ENCODE measurements around the gene TAF4. TPM values are rescaled to one million over a fixed set of nuclear protein-coding genes. Genes with fewer than 3 reads are reported as not detected.

TAF4 gene
- total RNA-seq, 1 experiment from 2014 or later: 20.1 TPM

DNA sequence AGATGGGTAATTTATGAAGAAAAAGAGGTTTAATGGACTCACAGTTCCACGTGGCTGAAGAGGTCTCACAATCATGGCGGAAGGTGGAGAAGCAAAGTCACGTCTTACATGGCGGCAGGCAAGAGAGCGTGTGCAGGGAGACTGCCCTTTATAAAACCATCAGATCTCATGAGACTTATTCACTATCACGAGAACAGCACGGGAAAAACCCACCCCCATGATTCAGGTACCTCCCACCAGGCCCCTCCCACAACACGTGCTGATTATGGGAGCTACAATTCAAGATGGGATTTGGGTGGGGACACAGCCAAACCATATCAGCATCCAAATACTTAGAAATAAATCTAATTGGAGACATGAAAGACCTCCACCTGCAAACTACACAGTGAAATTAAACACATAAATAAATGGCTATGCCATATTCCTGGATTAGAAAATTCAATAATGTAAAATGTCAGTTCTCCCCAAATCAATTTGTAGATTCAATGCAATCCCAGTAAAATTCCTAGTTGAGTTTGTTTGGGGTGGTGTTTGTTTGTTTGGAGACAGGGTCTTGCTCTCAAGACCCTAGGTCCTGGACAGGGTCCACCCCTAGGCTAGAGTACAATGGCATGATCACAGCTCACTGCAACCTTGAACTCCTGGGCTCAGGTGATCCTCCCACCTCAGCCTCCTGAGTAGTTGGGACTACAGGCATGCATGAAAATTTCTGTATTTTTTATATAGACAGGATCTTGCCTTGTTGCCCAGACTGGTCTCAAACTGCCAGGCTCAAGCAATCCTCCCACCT is 101.6 kb downstream of the TAF4 start:
- no peak for DNase-seq
- no peaks in the 10 kb centered on the region for H3K9me3 ChIP-seq (replicated peaks)
- H3K27me3 ChIP-seq: no peaks in the 10 kb centered on the region
- no peak overlapping the region for H3K27ac ChIP-seq
- H3K4me3 ChIP-seq: no peak overlapping the region
- H3K36me3 ChIP-seq: no peaks in the 10 kb centered on the region
- H3K4me1 ChIP-seq: no peaks in the 10 kb centered on the region

DNA sequence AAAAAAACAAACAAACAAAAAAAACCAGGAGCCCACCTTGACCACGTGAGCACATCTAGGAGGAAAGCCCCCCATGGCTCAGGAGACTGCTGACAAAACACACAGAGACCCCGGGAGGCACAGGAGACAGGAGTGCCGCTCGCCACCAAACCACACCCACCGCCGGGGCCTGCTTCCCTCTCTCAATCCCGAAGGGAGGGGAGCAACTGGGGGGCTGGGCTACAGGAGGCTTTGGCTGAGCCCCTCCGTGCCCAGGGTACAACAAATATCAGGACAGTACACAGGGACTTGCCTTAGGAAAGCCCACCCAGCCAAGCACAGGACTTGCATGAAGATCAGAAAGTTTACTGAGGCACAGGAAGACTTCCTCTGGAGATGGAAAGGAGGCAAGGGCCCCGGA is 102.5 kb downstream of the TAF4 start:
- H3K4me1 ChIP-seq: no peaks in the 10 kb centered on the region
- no peak overlapping the region for H3K4me3 ChIP-seq
- H3K36me3 ChIP-seq: no peaks in the 10 kb centered on the region
- no peak for DNase-seq
- H3K27ac ChIP-seq: no peak overlapping the region
- no peaks in the 10 kb centered on the region for H3K9me3 ChIP-seq (replicated peaks)
- no peaks in the 10 kb centered on the region for H3K27me3 ChIP-seq

GRCh38 chr20:61960836-61961235 is 104.8 kb downstream of the TAF4 start:
- H3K4me3 ChIP-seq: no peak overlapping the region
- no peak for DNase-seq
- no peaks in the 10 kb centered on the region for H3K4me1 ChIP-seq
- no peaks in the 10 kb centered on the region for H3K36me3 ChIP-seq
- no peaks in the 10 kb centered on the region for H3K27me3 ChIP-seq
- no peak overlapping the region for H3K27ac ChIP-seq
- no peaks in the 10 kb centered on the region for H3K9me3 ChIP-seq (replicated peaks)

- DNase-seq: peak in 1 of 2 experiments; percentile 54
- H3K36me3 ChIP-seq: no peaks in the 10 kb centered on the region
- no peak overlapping the region for H3K4me3 ChIP-seq
- H3K4me1 ChIP-seq: no peaks in the 10 kb centered on the region
- H3K27me3 ChIP-seq: no peaks in the 10 kb centered on the region
- H3K27ac ChIP-seq: no peak overlapping the region
- H3K9me3 ChIP-seq (replicated peaks): no peaks in the 10 kb centered on the region
Observed at GRCh38 chr20:61958773-61959700, 106.6 kb downstream of the TAF4 start.

DNA sequence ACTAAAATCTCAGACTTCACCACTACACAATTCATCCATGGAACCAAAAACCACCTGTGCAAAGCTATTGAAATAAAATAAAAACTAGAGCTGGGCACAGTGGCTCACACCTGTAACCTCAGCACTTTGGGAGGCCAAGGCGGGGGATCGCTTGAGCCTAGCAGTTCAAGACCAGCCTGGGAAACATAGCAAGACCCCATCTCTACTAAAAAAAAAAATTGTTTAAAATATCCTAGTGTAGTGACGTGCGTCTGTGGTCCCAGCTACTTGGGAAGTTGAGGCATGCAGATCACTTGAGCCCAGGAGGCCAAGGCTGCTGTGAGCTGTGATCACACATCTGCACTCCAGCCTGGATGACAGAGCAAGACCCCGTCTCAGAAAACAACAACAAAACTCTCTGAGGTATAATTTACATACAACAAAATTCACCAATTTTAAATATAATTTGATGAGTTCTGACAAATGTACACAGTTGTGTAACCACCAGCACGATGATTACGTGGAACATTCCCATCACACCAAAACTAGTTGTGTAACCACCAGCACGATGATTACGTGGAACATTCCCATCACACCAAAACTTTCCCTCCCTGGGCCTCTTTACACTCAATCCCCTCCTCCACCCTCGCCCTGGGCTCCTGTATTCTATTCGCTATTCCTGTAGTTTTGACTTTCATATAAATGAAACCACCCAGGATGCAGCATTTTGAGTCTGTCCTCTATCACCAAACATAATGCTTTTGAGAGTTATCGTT is 107.5 kb downstream of the TAF4 start:
- Histone ChIP-seq H3K27me3 (no peaks in the 10 kb centered on the region), H3K4me3 (no peak overlapping the region), H3K36me3 (no peaks in the 10 kb centered on the region), H3K9me3 (replicated peaks) (no peaks in the 10 kb centered on the region), H3K4me1 (no peaks in the 10 kb centered on the region), H3K27ac (no peak overlapping the region)
- DNase-seq: no peak

DNA sequence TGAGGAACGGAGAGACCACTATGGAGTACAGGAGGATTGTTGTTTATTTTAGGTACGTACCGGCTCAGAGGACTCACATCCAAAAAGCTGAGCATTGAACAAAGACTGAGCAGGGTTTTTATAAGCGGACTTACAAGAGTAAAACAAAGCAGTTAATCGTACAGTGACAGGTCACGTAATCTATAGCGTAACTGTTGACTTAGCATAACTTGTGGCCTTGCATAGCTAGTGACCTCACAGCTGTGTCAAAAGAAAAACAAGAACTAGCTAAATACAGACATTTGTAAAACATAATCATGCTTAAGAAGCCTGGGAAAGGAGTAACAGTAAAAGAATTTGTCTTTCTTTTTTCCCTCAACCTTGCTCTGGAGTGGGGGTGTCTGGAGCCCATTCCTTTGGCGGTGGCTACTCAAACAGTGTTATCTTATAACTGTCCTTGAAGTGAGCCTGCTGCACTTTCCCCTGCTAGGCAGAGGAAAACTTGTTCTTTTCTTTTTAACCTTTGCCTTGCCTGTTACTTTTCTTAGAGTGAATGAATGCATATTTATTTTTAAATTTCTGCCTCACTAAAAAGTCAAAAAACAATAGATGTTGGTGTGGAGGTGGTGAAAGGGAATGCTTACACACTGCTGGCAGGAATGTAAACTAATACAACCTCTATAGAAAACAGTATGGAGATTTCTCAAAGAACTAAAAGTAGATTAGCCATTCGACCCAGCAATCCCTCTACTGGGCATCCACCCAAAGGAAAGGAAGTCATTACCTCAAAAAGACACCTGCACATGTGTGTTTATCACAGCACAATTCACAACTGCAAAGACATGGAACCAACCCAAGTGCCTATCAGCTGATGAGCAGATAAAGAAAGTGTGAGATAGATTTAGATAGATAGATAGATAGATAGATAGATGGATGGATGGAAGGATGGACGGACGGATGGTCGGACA is 109.0 kb downstream of the TAF4 start:
- no peaks in the 10 kb centered on the region for H3K36me3 ChIP-seq
- no peaks in the 10 kb centered on the region for H3K27me3 ChIP-seq
- no peak overlapping the region for H3K4me3 ChIP-seq
- no peaks in the 10 kb centered on the region for H3K9me3 ChIP-seq (replicated peaks)
- H3K4me1 ChIP-seq: no peaks in the 10 kb centered on the region
- no peak for DNase-seq
- H3K27ac ChIP-seq: no peak overlapping the region

DNA sequence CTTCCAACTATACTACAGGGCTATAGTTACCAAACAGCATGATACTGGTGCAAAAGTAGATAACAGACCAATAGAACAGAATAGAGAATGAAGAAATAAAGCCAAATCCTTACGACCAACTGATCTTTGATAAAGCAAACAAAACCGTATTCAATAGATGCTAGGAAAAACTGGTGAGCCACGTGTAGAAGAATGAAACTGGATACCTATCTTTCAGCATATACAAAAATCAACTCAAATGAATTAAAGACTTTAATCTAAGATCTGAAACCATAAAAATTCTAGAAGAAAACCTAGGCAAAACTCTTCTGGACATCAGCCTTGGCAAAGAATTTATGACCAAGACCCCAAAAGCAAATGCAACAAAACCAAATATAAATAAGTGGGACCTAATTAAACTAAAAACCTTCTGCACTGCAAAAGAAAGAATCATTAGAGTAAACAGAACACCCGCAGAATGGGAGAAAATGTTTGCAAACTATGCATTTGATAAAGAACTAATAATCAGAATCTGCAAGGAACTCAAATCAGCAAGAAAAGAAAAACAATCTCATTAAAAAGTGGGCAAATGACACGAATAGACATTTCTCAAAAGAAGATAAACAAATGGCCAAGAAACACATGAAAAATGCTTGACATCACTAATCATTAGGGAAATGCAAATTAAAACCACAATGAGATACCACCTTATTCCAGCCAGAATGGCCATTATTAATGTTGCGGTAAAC is 109.8 kb downstream of the TAF4 start:
- Histone ChIP-seq H3K4me3 (no peak overlapping the region), H3K9me3 (replicated peaks) (no peaks in the 10 kb centered on the region), H3K27ac (no peak overlapping the region), H3K4me1 (no peaks in the 10 kb centered on the region), H3K27me3 (no peaks in the 10 kb centered on the region), H3K36me3 (no peaks in the 10 kb centered on the region)
- DNase-seq: no peak

DNA sequence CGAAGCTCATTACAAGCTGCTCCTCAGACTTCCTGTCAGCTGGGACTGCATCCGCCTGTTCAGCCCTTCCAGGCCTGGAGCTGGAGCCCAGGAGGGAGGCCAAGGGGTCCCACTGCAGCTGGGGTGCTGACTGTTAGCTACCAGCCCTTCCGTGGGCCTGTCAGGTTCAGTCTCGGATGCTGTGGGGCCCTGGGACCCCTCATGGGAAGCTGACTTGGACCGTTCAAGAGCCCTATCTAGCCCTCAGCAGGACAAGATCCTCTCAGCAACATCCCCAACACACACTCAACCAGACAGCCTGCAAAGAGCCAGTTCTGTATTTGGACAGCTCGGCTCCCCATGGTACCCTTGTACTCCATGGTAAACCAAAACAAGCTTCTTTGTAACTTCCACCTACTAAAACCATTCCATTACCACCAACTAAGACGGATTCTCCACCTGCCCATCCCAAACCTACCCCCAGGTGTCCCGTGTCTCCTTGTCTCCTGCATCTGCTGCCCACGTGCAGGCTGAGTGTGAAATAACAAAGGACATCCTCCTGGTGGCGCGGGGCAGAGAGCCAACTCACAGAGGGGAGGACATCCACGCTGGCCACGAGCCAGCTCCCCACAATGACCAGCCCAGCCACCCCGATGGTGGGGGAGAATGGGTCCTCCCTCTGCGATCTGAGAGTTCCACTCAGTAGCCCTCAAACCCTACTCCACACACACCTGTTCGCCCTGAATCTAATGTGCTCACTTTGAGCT is 111.2 kb downstream of the TAF4 start:
- no peaks in the 10 kb centered on the region for H3K4me1 ChIP-seq
- no peaks in the 10 kb centered on the region for H3K27me3 ChIP-seq
- no peaks in the 10 kb centered on the region for H3K36me3 ChIP-seq
- H3K4me3 ChIP-seq: no peak overlapping the region
- DNase-seq: no peak
- no peak overlapping the region for H3K27ac ChIP-seq
- H3K9me3 ChIP-seq (replicated peaks): no peaks in the 10 kb centered on the region

GRCh38 chr20:61953037-61954021 is 112.4 kb downstream of the TAF4 start:
- Histone ChIP-seq H3K4me1 (no peaks in the 10 kb centered on the region), H3K27me3 (no peaks in the 10 kb centered on the region), H3K36me3 (no peaks in the 10 kb centered on the region), H3K4me3 (no peak overlapping the region), H3K9me3 (replicated peaks) (no peaks in the 10 kb centered on the region), H3K27ac (no peak overlapping the region)
- no peak for DNase-seq

DNA sequence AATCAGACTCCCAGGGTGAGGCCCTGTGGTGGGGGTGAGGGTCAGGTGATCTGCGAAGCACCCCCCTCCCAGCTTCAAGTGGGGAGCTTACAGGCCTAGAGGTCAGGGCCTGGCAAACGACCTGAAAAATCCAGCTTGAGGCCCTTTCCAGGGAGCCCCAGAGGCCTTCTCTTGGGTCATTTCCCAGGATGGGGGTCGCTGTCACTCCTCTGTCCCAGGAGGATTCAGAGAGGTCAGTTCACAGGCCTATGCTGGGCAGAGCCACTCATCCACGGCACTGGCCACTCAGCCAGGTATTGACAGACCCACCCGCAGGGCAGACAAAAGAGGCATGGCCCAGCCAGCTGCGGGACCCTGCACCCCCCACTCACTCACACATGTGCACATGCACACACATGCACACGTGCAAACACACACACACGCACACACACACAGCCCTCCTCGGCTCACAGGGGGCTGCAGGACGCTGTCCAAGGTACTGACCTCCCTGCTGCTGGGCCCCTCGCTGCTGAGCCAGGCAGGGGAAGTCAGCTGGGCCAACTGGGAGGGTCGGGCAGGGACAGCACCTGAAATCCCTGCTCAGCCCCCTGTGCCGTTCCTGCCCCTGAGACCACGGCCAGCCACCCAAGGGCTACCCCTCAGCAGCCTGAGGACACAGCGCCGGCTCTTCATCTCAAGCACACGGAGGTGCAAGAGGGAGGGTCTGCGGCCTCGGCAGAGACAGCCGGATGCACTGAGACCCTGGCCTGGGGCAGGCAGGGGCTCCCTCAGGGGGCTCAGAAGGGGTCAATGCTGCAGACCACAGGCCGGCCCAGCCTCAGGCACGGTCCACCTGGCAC is 113.8 kb downstream of the TAF4 start:
- Histone ChIP-seq H3K9me3 (replicated peaks) (no peaks in the 10 kb centered on the region), H3K4me3 (no peak overlapping the region), H3K27ac (no peak overlapping the region), H3K36me3 (no peaks in the 10 kb centered on the region), H3K4me1 (no peaks in the 10 kb centered on the region), H3K27me3 (no peaks in the 10 kb centered on the region)
- DNase-seq: peak; percentile 76 to 80

GRCh38 chr20:61950641-61951071 is 115.0 kb downstream of the TAF4 start:
- H3K27me3 ChIP-seq: no peaks in the 10 kb centered on the region
- no peak for DNase-seq

More at GRCh38 chr20:61950641-61951071, 115.0 kb downstream of the TAF4 start:
- no peaks in the 10 kb centered on the region for H3K36me3 ChIP-seq
- no peaks in the 10 kb centered on the region for H3K4me1 ChIP-seq
- no peak overlapping the region for H3K4me3 ChIP-seq
- H3K27ac ChIP-seq: no peak overlapping the region
- H3K9me3 ChIP-seq (replicated peaks): no peaks in the 10 kb centered on the region

Data from SJCRH30 (cell line).